GM18526 (cell line): Measurements from ENCODE around the gene ADAMTS7.

ENCODE experiments used
- POLR2A ChIP-seq: IDR thresholded peaks from 3 replicates; pipeline ENCODE4 v1.6.1; 2011; ENCODE audit not compliant: insufficient read length; ENCODE audit errors: extremely low read depth

ADAMTS7 gene

GRCh38 chr15:78796510-78796909 is 14.8 kb downstream of the ADAMTS7 start:
- TF ChIP-seq POLR2A: no peak

GRCh38 chr15:78795043-78795442 is 16.2 kb downstream of the ADAMTS7 start:
- TF ChIP-seq POLR2A: no peak

- TF ChIP-seq POLR2A: no peak
Measured at GRCh38 chr15:78791357-78791756, 19.9 kb downstream of the ADAMTS7 start.

GRCh38 chr15:78790027-78790426 is 21.2 kb downstream of the ADAMTS7 start:
- TF ChIP-seq POLR2A: no peak

GRCh38 chr15:78789615-78790014 is 21.6 kb downstream of the ADAMTS7 start:
- TF ChIP-seq POLR2A: no peak

GRCh38 chr15:78788016-78788660 is 23.1 kb downstream of the ADAMTS7 start:
- no peak for TF ChIP-seq POLR2A

- TF ChIP-seq POLR2A: no peak
Measured at GRCh38 chr15:78778422-78778821, 32.8 kb downstream of the ADAMTS7 start.

- TF ChIP-seq POLR2A: no peak
Measured at GRCh38 chr15:78775472-78775871, 35.8 kb downstream of the ADAMTS7 start.

GRCh38 chr15:78772738-78773137 is 38.5 kb downstream of the ADAMTS7 start:
- TF ChIP-seq POLR2A: no peak

- no peak for TF ChIP-seq POLR2A
Measured at GRCh38 chr15:78768531-78769408, 42.5 kb downstream of the ADAMTS7 start.

GRCh38 chr15:78768096-78768495 is 43.2 kb downstream of the ADAMTS7 start:
- TF ChIP-seq POLR2A: no peak

- no peak for TF ChIP-seq POLR2A
Measured at GRCh38 chr15:78767331-78767951, 43.8 kb downstream of the ADAMTS7 start.

- no peak for TF ChIP-seq POLR2A
Measured at GRCh38 chr15:78766041-78766440, 45.2 kb downstream of the ADAMTS7 start.

GRCh38 chr15:78763796-78764241 is 47.4 kb downstream of the ADAMTS7 start:
- TF ChIP-seq POLR2A: no peak

- TF ChIP-seq POLR2A: no peak
Measured at GRCh38 chr15:78762985-78763795, 48.1 kb downstream of the ADAMTS7 start.
